Mesendoderm (in vitro differentiated cells): ENCODE results near the gene DOK5.

ENCODE experiments used
- DNase-seq: peaks from one replicate; pipeline ENCODE4 v3.0.0; 2013
- H2AK5ac ChIP-seq: 2 replicates; pipeline ENCODE4 v1.6.1; 2013; ENCODE audit warnings: low read length, inconsistent platforms
- H2BK120ac ChIP-seq: 2 replicates; pipeline ENCODE4 v1.6.1; 2013; ENCODE audit warnings: low read depth, mild to moderate bottlenecking, low read length, moderate library complexity, mixed read lengths
- H2BK15ac ChIP-seq: replicated peaks from 2 replicates; pipeline ENCODE4 v1.6.1; 2013; ENCODE audit warnings: low read depth, mild to moderate bottlenecking, moderate library complexity
- H2BK5ac ChIP-seq: 2 replicates; pipeline ENCODE4 v1.6.1; 2013; ENCODE audit warnings: low read length, inconsistent platforms
- H3K18ac ChIP-seq: 2 replicates; pipeline ENCODE4 v1.6.1; 2013; ENCODE audit warnings: mild to moderate bottlenecking, low read length, mixed read lengths
- H3K23ac ChIP-seq: one replicate; pipeline ENCODE4 v1.6.1; 2013; ENCODE audit warnings: low read length
- H3K27ac ChIP-seq: 2 replicates; pipeline ENCODE4 v1.5.1; 2013; ENCODE audit warnings: low read depth, mild to moderate bottlenecking, inconsistent platforms, low read length, moderate library complexity
- H3K27me3 ChIP-seq: 2 replicates; pipeline ENCODE4 v1.6.1; 2013; ENCODE audit warnings: low read length, control low read depth, mild to moderate bottlenecking, inconsistent platforms; ENCODE audit not compliant: insufficient read depth, poor library complexity
- H3K36me3 ChIP-seq: 2 replicates; pipeline ENCODE4 v1.6.1; 2013; ENCODE audit warnings: low read length, inconsistent platforms; ENCODE audit not compliant: control insufficient read depth, insufficient read depth
- H3K4ac ChIP-seq: one replicate; pipeline ENCODE4 v1.6.1; 2013; ENCODE audit warnings: low read depth, mild to moderate bottlenecking, low read length, moderate library complexity
- H3K4me1 ChIP-seq: 2 replicates; pipeline ENCODE4 v1.6.1; 2013; ENCODE audit warnings: low read depth, low read length, inconsistent platforms; ENCODE audit not compliant: control insufficient read depth
- H3K4me2 ChIP-seq: 2 replicates; pipeline ENCODE4 v1.6.1; 2013; ENCODE audit warnings: low read length
- H3K4me3 ChIP-seq: 2 replicates; pipeline ENCODE4 v1.5.1; 2013; ENCODE audit warnings: mild to moderate bottlenecking, low read length
- H3K56ac ChIP-seq: one replicate; pipeline ENCODE4 v1.6.1; 2013; ENCODE audit warnings: low read length
- H3K79me1 ChIP-seq: 2 replicates; pipeline ENCODE4 v1.6.1; 2013; ENCODE audit warnings: low read length, inconsistent platforms
- H3K79me2 ChIP-seq: 2 replicates; pipeline ENCODE4 v1.6.1; 2013; ENCODE audit warnings: mild to moderate bottlenecking, low read length; ENCODE audit not compliant: control insufficient read depth, insufficient read depth
- H3K9ac ChIP-seq: 2 replicates; pipeline ENCODE4 v1.6.1; 2013; ENCODE audit warnings: low read length, inconsistent platforms
- H4K5ac ChIP-seq: one replicate; pipeline ENCODE4 v1.6.1; 2013; ENCODE audit warnings: low read length
- H4K8ac ChIP-seq: one replicate; pipeline ENCODE4 v1.6.1; 2013; ENCODE audit warnings: low read depth, mild to moderate bottlenecking, control low read depth, low read length, moderate library complexity
- WGBS: extraction: QIAGEN DNeasy Blood & Tissue Kit; methylation state at CpG from one replicate; pipeline ENCODE4 v1.1.7; 2013; ENCODE audit warnings: low lambda C conversion rate, missing lambda C conversion rate; ENCODE audit not compliant: insufficient coverage; ENCODE audit errors: extremely low coverage; 5-methylcytosine and 5-hydroxymethylcytosine counted together

The DOK5 gene

DNA sequence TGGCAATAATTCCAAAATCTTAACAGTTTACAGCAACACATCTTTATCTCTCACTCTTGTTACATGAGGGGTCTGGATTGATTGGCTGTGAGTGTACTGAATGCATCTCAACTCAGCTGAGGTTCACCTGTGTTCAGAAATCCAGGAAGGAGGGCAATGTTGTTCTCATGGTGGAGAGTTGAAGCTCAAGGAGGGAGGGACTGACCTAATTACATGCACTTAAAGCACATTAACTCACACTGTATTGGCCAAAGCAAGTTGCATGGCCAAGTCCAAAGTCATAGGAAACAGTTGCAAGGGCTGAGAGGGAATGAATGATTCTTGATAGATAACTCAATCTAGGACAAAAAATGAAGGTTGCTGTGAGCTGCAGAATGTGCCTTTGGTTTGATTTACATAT lies 102.2 kb downstream of the DOK5 start:
- H3K4me1 ChIP-seq, result no peaks in the 10 kb centered on the region
- H3K27ac ChIP-seq, result no peak overlapping the region
- H2BK120ac ChIP-seq, result no peak overlapping the region
- no peaks in the 10 kb centered on the region for H3K36me3 ChIP-seq
- no peak overlapping the region for H3K18ac ChIP-seq
- H3K4me2 ChIP-seq, result no peak overlapping the region
- H3K79me2 ChIP-seq, result no peaks in the 10 kb centered on the region
- no peak overlapping the region for H3K9ac ChIP-seq
- no peak overlapping the region for H2BK15ac ChIP-seq
- H3K23ac ChIP-seq, result no peak overlapping the region
- no peak overlapping the region for H3K4me3 ChIP-seq
- H4K8ac ChIP-seq, result no peak overlapping the region
- no peaks in the 10 kb centered on the region for H3K27me3 ChIP-seq
- no peak overlapping the region for H3K4ac ChIP-seq
- H2AK5ac ChIP-seq, result no peak overlapping the region
- H3K56ac ChIP-seq, result no peak overlapping the region
- H4K5ac ChIP-seq, result no peak overlapping the region
- DNase-seq, result no peak
- no peak overlapping the region for H2BK5ac ChIP-seq
- H3K79me1 ChIP-seq, result no peaks in the 10 kb centered on the region

DNA sequence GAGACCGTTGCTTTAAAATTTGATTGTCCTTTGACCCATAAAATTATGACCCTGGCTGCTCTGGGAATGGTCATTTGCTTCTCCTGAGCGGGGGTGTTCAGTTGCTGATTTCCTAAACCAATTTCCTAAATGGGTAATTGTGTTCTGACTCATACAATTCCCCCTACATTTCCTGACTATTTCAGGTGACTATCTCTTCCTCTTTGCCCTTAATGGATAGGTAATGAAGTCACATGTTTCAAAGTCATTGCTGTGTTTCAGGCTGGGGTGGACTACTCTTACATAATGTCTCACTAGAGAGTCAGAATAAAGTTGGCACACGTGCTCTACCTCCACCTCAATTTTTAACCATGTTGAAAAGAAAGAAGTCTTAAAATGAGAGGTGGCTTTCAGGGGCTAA lies 109.8 kb downstream of the DOK5 start:
- H3K23ac ChIP-seq, result no peak overlapping the region
- no peak overlapping the region for H3K4ac ChIP-seq
- H3K56ac ChIP-seq, result no peak overlapping the region
- H3K18ac ChIP-seq, result no peak overlapping the region
- H2AK5ac ChIP-seq, result no peak overlapping the region
- H3K4me1 ChIP-seq, result no peaks in the 10 kb centered on the region
- H3K4me3 ChIP-seq, result no peak overlapping the region
- no peak overlapping the region for H4K5ac ChIP-seq
- WGBS, result no CpG with 5 or more reads among the region's 3 CpGs
- H3K36me3 ChIP-seq, result no peaks in the 10 kb centered on the region
- H3K79me1 ChIP-seq, result no peaks in the 10 kb centered on the region
- no peak overlapping the region for H3K9ac ChIP-seq
- no peak overlapping the region for H3K4me2 ChIP-seq
- H2BK120ac ChIP-seq, result no peak overlapping the region
- peak; percentile 26 for DNase-seq
- H3K27ac ChIP-seq, result no peak overlapping the region
- no peak overlapping the region for H2BK5ac ChIP-seq
- H2BK15ac ChIP-seq, result no peak overlapping the region
- H4K8ac ChIP-seq, result no peak overlapping the region
- no peaks in the 10 kb centered on the region for H3K27me3 ChIP-seq
- H3K79me2 ChIP-seq, result no peaks in the 10 kb centered on the region

DNA sequence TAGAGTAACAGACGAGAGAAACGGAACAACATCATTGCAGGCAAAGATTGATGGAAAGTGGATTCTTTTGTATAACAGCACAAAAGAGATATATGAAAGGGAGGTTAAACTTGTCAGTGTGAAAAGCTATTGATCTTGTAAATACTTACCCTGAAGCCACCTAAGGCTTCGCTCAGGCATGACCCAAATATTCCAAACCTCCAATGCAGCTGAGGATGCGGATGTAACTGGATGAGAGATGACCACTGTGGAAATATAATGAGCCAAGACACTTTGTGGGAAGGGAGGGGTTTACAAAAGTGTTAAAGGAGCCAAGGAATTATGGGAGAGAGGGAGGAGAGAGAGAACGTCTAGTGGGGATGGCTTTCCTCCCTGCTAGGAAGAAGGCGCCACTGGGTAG lies 112.0 kb downstream of the DOK5 start:
- no peak overlapping the region for H2AK5ac ChIP-seq
- no peak overlapping the region for H3K27ac ChIP-seq
- H4K5ac ChIP-seq, result no peak overlapping the region
- H4K8ac ChIP-seq, result no peak overlapping the region
- no peak overlapping the region for H3K4me2 ChIP-seq
- no peak for DNase-seq
- no peak overlapping the region for H3K18ac ChIP-seq
- no peak overlapping the region for H3K4ac ChIP-seq
- H3K79me1 ChIP-seq, result no peaks in the 10 kb centered on the region
- no peak overlapping the region for H3K4me3 ChIP-seq
- no peak overlapping the region for H2BK5ac ChIP-seq
- H3K23ac ChIP-seq, result no peak overlapping the region
- H3K9ac ChIP-seq, result no peak overlapping the region
- H2BK15ac ChIP-seq, result no peak overlapping the region
- H3K56ac ChIP-seq, result no peak overlapping the region
- no CpG with 5 or more reads among the region's 6 CpGs for WGBS
- H2BK120ac ChIP-seq, result no peak overlapping the region
- H3K4me1 ChIP-seq, result no peaks in the 10 kb centered on the region
- H3K36me3 ChIP-seq, result no peaks in the 10 kb centered on the region
- H3K79me2 ChIP-seq, result no peaks in the 10 kb centered on the region
- H3K27me3 ChIP-seq, result no peaks in the 10 kb centered on the region

DNA sequence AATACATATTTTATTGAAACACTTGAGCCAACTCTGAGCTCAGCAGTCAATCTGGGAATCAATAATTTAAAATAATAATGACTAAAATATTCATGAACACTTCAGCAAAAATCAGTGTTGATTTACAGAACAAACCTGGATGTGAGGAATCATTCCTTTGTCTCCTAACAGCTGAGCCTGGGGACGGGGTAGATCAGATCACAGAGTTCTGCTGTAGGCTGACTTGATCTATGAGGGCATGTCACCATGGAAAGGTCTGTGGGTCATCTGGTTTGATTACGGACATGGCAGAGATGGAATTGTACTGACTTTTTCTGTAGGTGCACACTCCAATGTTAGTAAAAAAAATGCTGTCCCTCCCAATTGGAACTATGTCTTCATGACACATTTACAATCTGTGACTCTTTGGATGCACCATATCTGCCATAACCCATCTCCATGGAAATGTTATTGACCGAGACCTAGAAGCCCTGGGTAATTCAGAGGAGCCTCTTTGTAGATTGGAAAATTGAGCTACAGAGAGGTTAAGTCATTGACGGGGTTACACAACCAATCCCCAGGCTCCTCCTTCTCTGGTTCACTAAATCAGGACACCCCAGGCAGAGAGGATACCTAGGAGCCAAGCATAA lies 114.1 kb downstream of the DOK5 start:
- Histone ChIP-seq H3K23ac (no peak overlapping the region), H3K9ac (no peak overlapping the region), H2BK15ac (no peak overlapping the region), H2BK5ac (no peak overlapping the region), H3K18ac (no peak overlapping the region), H3K4me1 (no peaks in the 10 kb centered on the region), H3K79me1 (no peaks in the 10 kb centered on the region), H3K27me3 (no peaks in the 10 kb centered on the region), H3K4me2 (no peak overlapping the region), H3K36me3 (no peaks in the 10 kb centered on the region), H4K5ac (no peak overlapping the region), H2AK5ac (no peak overlapping the region), H3K4me3 (no peak overlapping the region), H4K8ac (no peak overlapping the region), H3K56ac (no peak overlapping the region), H3K4ac (no peak overlapping the region), H2BK120ac (no peak overlapping the region), H3K79me2 (no peaks in the 10 kb centered on the region), H3K27ac (no peak overlapping the region)
- no CpG with 5 or more reads among the region's 4 CpGs for WGBS
- DNase-seq, result no peak

DNA sequence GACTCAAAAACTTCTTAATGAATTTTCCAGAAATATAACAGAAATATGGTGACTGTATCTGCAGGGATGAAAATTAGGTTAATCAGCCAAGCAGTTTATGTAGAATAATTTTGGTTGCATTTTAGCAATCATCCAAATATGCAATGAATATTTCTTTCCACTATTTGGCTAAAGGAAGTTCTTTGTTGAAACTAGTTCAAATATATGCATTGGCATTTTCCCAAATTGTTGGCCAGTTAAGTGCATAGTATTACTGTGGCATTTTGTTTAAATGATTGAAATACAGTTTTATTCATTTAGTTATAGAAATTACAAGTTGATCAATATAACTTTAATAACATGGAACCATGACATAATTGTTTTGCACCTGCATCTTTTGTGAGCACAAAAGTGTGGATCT lies 115.5 kb downstream of the DOK5 start:
- Histone ChIP-seq H3K56ac (no peak overlapping the region), H3K9ac (no peak overlapping the region), H3K23ac (no peak overlapping the region), H3K4me1 (no peaks in the 10 kb centered on the region), H3K27me3 (no peaks in the 10 kb centered on the region), H3K79me1 (no peaks in the 10 kb centered on the region), H4K5ac (no peak overlapping the region), H3K36me3 (no peaks in the 10 kb centered on the region), H2BK120ac (no peak overlapping the region), H3K27ac (no peak overlapping the region), H3K18ac (no peak overlapping the region), H2BK15ac (no peak overlapping the region), H3K4ac (no peak overlapping the region), H2BK5ac (no peak overlapping the region), H3K4me3 (no peak overlapping the region), H3K4me2 (no peak overlapping the region), H4K8ac (no peak overlapping the region), H2AK5ac (no peak overlapping the region), H3K79me2 (no peaks in the 10 kb centered on the region)
- DNase-seq, result no peak

DNA sequence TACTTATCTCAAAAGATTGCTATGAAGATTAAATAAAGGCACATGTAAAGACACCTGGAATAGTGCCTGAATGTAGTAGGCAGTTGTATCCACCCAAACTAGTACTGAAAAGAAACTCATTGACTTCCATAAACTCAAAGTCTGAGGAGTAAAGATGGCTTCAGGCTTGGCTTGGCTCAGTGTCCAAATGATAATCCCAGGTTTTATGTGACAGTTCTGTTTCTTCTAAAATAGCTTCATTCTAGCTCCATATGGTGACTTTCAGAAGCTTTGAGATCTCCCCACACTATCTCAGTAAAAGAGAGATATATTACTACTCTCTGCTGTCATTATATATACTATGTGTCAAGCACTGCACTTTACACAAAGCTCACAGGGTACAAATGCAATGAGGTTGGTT lies 121.3 kb downstream of the DOK5 start:
- H3K4ac ChIP-seq, result no peak overlapping the region
- no peak overlapping the region for H2BK120ac ChIP-seq
- no peak overlapping the region for H2BK5ac ChIP-seq
- no peaks in the 10 kb centered on the region for H3K27me3 ChIP-seq
- H3K56ac ChIP-seq, result no peak overlapping the region
- H3K18ac ChIP-seq, result no peak overlapping the region
- no peak overlapping the region for H3K9ac ChIP-seq
- H3K27ac ChIP-seq, result no peak overlapping the region
- no peak overlapping the region for H3K23ac ChIP-seq
- no peak overlapping the region for H2AK5ac ChIP-seq
- H3K4me2 ChIP-seq, result no peak overlapping the region
- no peak overlapping the region for H4K5ac ChIP-seq
- no peaks in the 10 kb centered on the region for H3K79me2 ChIP-seq
- H3K79me1 ChIP-seq, result no peaks in the 10 kb centered on the region
- H3K4me1 ChIP-seq, result no peaks in the 10 kb centered on the region
- DNase-seq, result no peak
- no peak overlapping the region for H2BK15ac ChIP-seq
- H4K8ac ChIP-seq, result no peak overlapping the region
- H3K36me3 ChIP-seq, result no peaks in the 10 kb centered on the region
- no peak overlapping the region for H3K4me3 ChIP-seq
